HG02642 (cell line): ENCODE results near the gene BOLL.
"Not testable (repeated sequence)": the region's sequence is repeated elsewhere in the genome, so short reads cannot be mapped to it uniquely, and the experiment has no call there.

Source experiments
- ATAC-seq: cut with Tn5 transposase; IDR thresholded peaks from one replicate; pipeline ENCODE4 v1.9.1; 2021; ENCODE audit warnings: mild to moderate bottlenecking; ENCODE audit not compliant: unreplicated experiment, poor library complexity

Gene BOLL

DNA sequence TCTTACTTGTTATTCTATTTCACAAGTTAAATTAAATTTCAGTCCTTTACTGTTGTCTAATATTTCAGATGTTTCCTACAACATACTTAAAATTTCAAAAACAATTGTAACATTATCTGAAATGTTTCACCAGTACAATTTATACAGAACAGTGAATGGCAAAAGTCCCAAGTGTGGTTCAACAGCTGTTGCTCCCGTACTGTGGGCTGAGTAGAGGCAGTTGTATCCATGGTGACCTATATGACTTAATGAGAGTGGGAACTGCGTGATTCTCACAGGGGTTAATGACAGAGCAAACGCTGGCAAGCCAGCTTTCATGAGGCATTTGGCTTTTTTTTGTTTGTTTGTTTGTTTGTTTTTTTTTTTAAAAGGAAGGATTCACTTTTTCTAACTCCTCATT is 13.9 kb upstream of the BOLL start:
- ATAC-seq, result no peak

DNA sequence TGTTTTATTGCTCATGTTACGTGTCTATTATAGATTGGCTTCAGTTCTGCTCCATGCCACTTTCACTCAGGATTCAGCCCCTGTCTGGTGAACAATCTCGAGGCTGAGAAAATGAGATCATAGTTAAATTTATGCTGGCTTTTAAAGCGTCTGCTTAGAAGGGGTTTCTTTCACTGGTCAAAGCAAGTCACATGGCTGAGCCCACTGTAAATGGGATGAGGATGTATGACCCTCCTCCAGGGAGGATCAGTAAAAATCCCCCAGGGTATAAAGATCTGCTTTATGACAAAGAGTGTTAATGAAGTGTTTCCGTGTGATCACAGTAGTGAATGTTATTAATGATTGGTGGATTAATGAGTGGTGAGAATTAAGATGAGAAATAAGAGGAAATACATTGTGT is 13.1 kb upstream of the BOLL start:
- ATAC-seq, result no peak

GRCh38 chr2:197795277-197795676 is 10.2 kb upstream of the BOLL start:
- no peak for ATAC-seq

DNA sequence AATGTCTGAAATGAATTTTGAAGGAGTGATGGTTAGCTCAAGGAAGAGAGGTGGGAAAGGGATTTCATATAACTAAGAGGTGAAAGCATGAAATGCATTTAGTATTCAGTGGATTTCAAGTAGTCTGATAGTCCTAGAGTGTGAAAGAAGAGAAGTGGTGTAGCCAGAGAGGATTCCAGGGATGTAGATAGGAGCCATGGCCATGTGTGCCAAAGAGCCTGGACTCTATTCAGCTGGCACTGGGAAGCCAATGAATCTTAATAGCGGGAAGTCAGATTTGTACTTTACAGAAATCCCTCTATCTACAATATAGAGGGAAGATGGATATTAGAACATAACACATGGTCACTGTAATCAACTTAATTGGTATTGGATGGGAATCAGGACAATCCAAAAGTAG is 8.3 kb upstream of the BOLL start:
- ATAC-seq, result no peak

- ATAC-seq, result peak; percentile 74
Measured at GRCh38 chr2:197786010-197786877, 1.1 kb upstream of the BOLL start.

- no peak for ATAC-seq
Measured at GRCh38 chr2:197782126-197782525, 3.0 kb downstream of the BOLL start.

GRCh38 chr2:197779261-197779660 is 5.9 kb downstream of the BOLL start:
- ATAC-seq, result no peak

DNA sequence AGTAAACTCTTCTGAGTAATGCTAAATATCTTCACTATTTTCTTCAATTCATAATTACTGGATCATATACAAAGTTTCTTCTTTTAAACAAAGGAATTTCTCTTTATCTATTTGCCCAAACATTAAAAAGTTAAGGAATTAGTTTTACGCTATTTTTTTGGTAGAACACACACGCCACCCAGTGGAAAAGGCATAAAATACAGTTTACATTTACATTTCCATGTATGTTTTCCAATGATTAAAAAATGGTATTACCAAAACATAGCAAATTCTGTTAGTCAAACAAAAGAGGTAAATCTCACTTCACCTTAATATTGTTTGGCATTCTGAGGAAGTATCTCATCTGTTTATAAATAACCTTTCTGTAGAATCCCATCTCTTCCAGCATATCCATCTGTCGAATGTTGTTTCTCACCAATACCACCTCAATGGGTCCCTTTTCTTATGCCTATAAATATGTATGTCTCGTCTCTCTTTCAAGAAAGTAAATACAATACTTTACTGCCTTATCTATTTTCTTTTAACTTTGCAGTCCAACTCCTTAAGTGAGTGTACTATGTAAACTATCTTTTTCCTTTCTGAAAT is 7.2 kb downstream of the BOLL start:
- ATAC-seq, result no peak

- ATAC-seq, result no peak
Measured at GRCh38 chr2:197760293-197760657, 24.8 kb downstream of the BOLL start.

DNA sequence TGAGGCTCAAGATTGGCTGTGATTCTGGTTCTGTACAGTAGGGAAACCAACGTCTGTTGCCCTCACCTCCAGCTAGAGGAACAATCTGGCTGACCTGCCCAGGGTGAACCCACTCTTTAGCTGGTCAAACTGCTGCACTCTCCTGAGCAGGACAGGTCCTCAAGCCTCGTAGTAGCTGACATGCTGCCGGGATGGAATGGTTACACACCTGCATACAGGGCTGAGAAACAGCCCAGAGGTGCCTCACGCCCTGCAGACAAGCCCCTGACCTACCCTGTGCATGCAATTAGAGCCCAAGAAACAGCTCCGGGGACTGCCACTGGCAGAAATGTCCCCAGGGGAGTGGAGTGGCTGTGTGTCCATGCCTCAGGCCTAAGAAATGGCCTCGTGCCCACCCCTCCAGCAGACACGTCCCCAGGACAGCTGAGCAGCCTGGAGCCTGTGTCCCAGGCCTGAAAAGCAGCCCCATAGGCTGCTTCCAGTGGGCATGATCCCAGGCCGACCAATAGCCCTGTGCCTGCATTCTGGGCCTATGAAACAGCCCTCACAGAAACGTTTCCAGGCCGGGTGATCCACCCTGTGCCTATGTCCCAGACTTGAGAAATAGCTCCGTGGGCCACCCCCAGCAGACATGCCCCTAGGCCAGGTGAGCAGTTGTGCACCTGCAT is 25.4 kb downstream of the BOLL start:
- no peak for ATAC-seq

DNA sequence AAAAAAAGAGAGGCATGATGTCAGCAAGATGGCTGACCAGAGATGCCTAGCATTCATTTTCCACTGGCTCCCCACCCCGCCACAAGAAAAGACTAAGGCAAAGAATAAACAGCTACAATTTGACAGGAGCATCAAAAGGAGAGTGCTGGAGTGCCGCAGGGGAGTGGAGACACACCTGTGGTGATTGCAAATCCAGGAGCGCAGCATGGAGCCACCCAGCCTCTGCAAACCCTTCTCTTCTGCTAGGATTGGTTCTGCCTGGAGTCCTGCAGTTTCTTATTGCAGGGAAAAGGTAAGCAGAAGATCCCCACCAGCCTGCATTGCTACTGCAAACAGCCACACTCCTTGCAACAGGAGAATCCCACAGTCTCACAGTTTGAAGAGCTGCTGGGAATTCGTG is 26.1 kb downstream of the BOLL start:
- no peak for ATAC-seq

DNA sequence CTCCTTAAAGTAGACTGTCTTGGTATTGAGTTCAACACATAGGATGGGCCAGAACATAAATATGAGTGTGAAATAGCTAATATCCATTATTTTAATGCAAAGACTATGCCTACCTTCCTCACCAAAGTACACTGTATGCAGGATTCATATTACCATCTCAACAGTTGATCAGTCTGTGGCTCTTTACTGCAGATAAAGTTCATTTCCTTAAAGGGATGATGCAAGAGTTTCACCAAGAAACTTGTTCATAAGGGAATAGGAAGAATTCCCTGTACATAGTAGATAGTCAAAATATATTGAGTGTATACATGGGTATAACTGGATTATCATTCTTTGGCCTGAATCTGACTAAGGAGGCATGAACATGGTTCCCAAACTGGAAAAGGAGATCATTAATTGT is 44.9 kb downstream of the BOLL start:
- no peak for ATAC-seq

- ATAC-seq, result not testable (repeated sequence)
Measured at GRCh38 chr2:197728555-197729544, 56.3 kb downstream of the BOLL start.

DNA sequence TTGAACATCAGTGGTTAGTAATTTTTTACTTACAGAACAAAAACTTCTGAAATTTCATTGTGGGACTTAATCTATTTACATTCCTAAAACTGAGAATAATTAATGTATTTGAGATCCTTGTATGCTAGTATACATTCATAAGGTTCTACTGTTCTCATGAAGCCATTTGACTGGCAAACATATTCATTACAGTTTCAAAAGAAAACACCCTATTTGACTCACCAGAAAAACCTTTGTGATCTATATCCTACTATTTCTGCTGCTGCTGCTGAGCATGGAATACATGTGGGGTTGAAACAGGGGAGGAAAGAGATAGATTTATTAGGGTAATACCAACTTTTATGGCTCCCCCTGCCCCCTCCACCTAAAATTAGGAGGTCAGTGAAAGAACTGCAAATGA is 58.1 kb downstream of the BOLL start:
- no peak for ATAC-seq

DNA sequence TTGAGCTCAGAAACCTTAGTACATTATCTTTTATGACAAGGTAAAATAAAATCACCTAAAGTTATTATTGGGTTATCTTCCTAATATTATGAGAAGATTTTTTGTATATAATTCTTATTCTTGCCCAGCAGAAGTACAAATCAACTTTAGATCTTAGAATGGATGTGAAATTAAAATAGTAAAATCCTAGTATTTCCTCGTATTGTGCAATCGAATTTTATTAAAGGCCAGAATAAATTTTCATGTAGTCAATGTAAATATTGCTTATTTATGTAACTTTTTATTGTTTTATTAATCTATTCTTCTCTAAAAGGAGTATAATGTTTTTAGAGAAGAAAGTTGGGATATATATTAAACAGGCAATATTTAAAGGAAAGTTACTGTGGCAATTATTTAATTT is 67.3 kb downstream of the BOLL start:
- no peak for ATAC-seq

- no peak for ATAC-seq
Measured at GRCh38 chr2:197713271-197713670, 71.8 kb downstream of the BOLL start.

DNA sequence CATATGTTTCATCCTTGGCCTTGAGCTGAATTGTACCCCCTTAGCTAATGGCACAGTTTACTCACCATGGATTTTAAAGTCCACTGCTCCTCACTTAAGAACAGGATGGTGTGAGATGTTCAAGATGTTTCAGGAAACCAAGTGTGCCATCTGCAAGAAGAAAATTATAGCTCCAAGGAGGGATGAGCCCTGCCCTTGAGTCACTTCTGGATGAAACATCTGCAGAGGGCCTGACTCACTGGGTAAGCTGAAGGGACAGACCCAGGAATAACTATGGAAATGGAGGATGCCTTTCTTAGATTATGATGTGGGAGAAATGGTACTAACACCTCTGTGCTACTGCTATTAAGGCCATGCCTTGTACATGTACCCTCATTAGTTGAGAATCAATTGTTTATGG is 73.5 kb downstream of the BOLL start:
- no peak for ATAC-seq

DNA sequence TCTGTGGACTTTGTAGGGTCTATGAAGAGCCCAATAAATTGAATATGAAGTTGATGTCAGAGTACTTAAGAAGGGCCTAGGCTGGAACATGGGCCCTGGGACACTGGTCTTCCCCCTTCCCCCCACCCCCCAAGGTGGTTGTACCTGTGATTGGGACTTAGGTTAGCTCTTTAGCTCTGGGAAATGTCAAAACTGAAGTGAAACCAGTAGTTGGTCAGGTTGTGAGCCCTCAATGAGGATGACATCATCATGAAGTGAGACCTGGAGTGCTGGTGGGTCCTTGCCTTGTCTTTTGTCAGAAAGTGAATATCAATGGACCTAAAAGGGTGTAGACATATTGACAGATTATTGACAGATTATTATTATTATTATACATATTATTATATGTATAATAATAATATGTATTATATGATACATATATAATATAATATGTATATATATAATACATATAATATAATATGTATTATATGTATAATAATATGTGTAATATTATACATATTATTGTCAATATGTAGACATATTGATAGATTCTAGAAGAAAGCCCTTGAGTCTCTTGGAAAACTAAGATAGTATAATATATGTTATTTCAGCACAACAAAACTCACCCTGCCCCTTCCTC is 74.6 kb downstream of the BOLL start:
- peak; percentile 82 for ATAC-seq

- ATAC-seq, result not testable (repeated sequence)
Measured at GRCh38 chr2:197709140-197709539, 76.0 kb downstream of the BOLL start.

DNA sequence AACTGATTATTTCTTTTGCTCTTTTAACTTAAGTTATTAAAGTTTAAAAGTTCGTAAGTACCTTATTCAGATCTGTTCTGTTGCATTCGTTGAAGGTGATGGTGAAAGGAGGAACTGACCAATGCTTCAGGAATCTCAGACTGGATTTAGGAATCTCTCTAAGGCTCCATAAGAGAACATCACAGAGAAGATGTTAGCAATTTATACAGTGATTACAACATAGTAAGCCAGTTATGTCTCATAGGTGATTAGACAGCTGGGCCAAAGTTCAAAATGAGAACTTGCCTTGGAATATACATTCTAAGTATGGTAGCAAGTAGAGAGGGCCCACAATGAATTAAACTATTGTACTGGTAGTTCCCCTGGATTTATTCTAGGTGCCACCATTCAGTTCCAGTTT is 76.8 kb downstream of the BOLL start:
- ATAC-seq, result no peak
